Cortex of kidney (tissue), 1 donor: ENCODE data around the gene NFRKB.
A peak's percentile ranks its signal among the peaks of the same experiment; 100 is the strongest.

ENCODE experiments used
- DNase-seq: peaks from one replicate; lab custom pipeline; 2025; lab: John Stamatoyannopoulos, UW

Gene NFRKB

GRCh38 chr11:129895126-129896041 lies at the start of gene NFRKB:
NFRKB (minus strand) TSS chr11:129895578; CDS start chr11:129892849, 2,729 bp downstream.
- DNase-seq = peak; percentile 76

- DNase-seq = no peak
Observed at GRCh38 chr11:129944696-129945095, 49.3 kb upstream of the NFRKB start.

GRCh38 chr11:129943036-129943435 lies 47.7 kb upstream of the NFRKB start:
- no peak for DNase-seq

GRCh38 chr11:129939510-129939909 lies 44.1 kb upstream of the NFRKB start:
- no peak for DNase-seq

GRCh38 chr11:129938764-129939163 lies 43.4 kb upstream of the NFRKB start:
- DNase-seq = no peak

GRCh38 chr11:129937592-129938238 lies 42.3 kb upstream of the NFRKB start:
- DNase-seq = no peak

GRCh38 chr11:129935723-129936122 lies 40.3 kb upstream of the NFRKB start:
- no peak for DNase-seq

GRCh38 chr11:129933891-129934290 lies 38.5 kb upstream of the NFRKB start:
- DNase-seq = no peak

- DNase-seq = no peak
Observed at GRCh38 chr11:129933262-129933661, 37.9 kb upstream of the NFRKB start.

GRCh38 chr11:129932381-129933067 lies 37.1 kb upstream of the NFRKB start:
- no peak for DNase-seq

- DNase-seq = no peak
Observed at GRCh38 chr11:129930743-129931142, 35.4 kb upstream of the NFRKB start.

- DNase-seq = no peak
Observed at GRCh38 chr11:129930296-129930695, 34.9 kb upstream of the NFRKB start.

- DNase-seq = no peak
Observed at GRCh38 chr11:129929721-129930120, 34.3 kb upstream of the NFRKB start.

- no peak for DNase-seq
Observed at GRCh38 chr11:129928923-129929692, 33.7 kb upstream of the NFRKB start.

- no peak for DNase-seq
Observed at GRCh38 chr11:129922674-129923073, 27.3 kb upstream of the NFRKB start.

- no peak for DNase-seq
Observed at GRCh38 chr11:129918361-129918760, 23.0 kb upstream of the NFRKB start.

GRCh38 chr11:129917231-129917630 lies 21.9 kb upstream of the NFRKB start:
- no peak for DNase-seq

- no peak for DNase-seq
Observed at GRCh38 chr11:129911298-129911697, 15.9 kb upstream of the NFRKB start.

GRCh38 chr11:129910360-129910759 lies 15.0 kb upstream of the NFRKB start:
- DNase-seq = no peak

- DNase-seq = no peak
Observed at GRCh38 chr11:129905402-129905801, 10.0 kb upstream of the NFRKB start.

GRCh38 chr11:129896062-129896461 lies 684 bp upstream of the NFRKB start:
- no peak for DNase-seq
